WTC11 (cell line): ENCODE results near the gene HRH3. TPM values are rescaled to one million over a fixed set of nuclear protein-coding genes. Genes with fewer than 3 reads are reported as not detected.

Experiments used
- ATAC-seq: fragments of 200-7000 bp; cut with Tn5 transposase; 2 replicates; pipeline ENCODE4 v1.10.0; 2021; ENCODE audit warnings: mild to moderate bottlenecking, moderate library complexity
- CTCF ChIA-PET: fragments of 300-600 bp; sonication (Branson Sonifier 250); formaldehyde crosslinking; loops from one replicate; lab custom pipeline; 2021; ENCODE audit warnings: antibody characterized with exemption; lab: Charles Lee
- POLR2A ChIA-PET: fragments of 350-600 bp; sonication (Branson Sonifier 250); formaldehyde crosslinking; loops from one replicate; lab custom pipeline; 2021; ENCODE audit warnings: antibody characterized with exemption; lab: Charles Lee
- DNase-seq: peaks from one replicate; pipeline ENCODE4 v3.0.0; 2021; ENCODE audit warnings: low spot score
- H3K27ac Mint-ChIP-seq: 2 replicates; pipeline ENCODE4 v1.8.0; 2021; ENCODE audit warnings: mixed read lengths
- H3K27me3 Mint-ChIP-seq: 2 replicates; pipeline ENCODE4 v1.8.0; 2021; ENCODE audit warnings: low read depth, mild to moderate bottlenecking, moderate library complexity, mixed read lengths
- H3K36me3 Mint-ChIP-seq: 2 replicates; pipeline ENCODE4 v1.8.0; 2021; ENCODE audit warnings: mixed read lengths
- H3K4me1 Mint-ChIP-seq: 2 replicates; pipeline ENCODE4 v1.8.0; 2022; ENCODE audit warnings: mixed read lengths
- H3K4me3 Mint-ChIP-seq: 2 replicates; pipeline ENCODE4 v1.8.0; 2021; ENCODE audit warnings: mild to moderate bottlenecking, moderate library complexity, mixed read lengths
- H3K9me3 Mint-ChIP-seq: 2 replicates; pipeline ENCODE4 v1.8.0; 2021; ENCODE audit warnings: mixed read lengths
- ARID4B ChIP-seq: sonication (generic); formaldehyde crosslinking; IDR thresholded peaks from 2 replicates; pipeline ENCODE4 v1.8.0; 2023; ENCODE audit warnings: missing genetic modification reagents, mild to moderate bottlenecking, borderline replicate concordance
- EMX1 ChIP-seq: fragments of 250-450 bp; sonication (Bioruptor Pico); IDR thresholded peaks from 2 replicates; pipeline ENCODE4 v1.8.0; 2021; ENCODE audit warnings: mild to moderate bottlenecking
- GRHL2 ChIP-seq: fragments of 250-450 bp; sonication (Bioruptor Pico); IDR thresholded peaks from 2 replicates; pipeline ENCODE4 v1.8.0; 2022; ENCODE audit warnings: mild to moderate bottlenecking, moderate library complexity; ENCODE audit not compliant: insufficient replicate concordance, severe bottlenecking
- IRF2 ChIP-seq: sonication (generic); formaldehyde crosslinking; IDR thresholded peaks from 2 replicates; pipeline ENCODE4 v1.8.0; 2022; ENCODE audit warnings: low read depth, missing genetic modification reagents, borderline replicate concordance
- MXD4 ChIP-seq: fragments of 250-450 bp; sonication (Bioruptor Pico); IDR thresholded peaks from 2 replicates; pipeline ENCODE4 v1.8.0; 2021; ENCODE audit warnings: mild to moderate bottlenecking, moderate library complexity, borderline replicate concordance
- NR3C1 ChIP-seq: sonication (generic); formaldehyde crosslinking; conservative IDR thresholded peaks from 2 replicates; pipeline ENCODE4 v1.8.1; 2023; ENCODE audit warnings: low read depth, mild to moderate bottlenecking, missing genetic modification reagents
- RELA ChIP-seq: sonication (generic); formaldehyde crosslinking; IDR thresholded peaks from 2 replicates; pipeline ENCODE4 v1.8.1; 2022; ENCODE audit warnings: missing genetic modification reagents, mild to moderate bottlenecking, borderline replicate concordance
- SMAD4 ChIP-seq: sonication (generic); formaldehyde crosslinking; IDR thresholded peaks from 2 replicates; pipeline ENCODE4 v1.8.0; 2022; ENCODE audit warnings: mild to moderate bottlenecking, missing genetic modification reagents
- USF2 ChIP-seq: sonication (generic); formaldehyde crosslinking; IDR thresholded peaks from 2 replicates; pipeline ENCODE4 v1.8.1; 2023; ENCODE audit warnings: mild to moderate bottlenecking, missing genetic modification reagents, moderate library complexity
- ZMAT4 ChIP-seq: fragments of 250-450 bp; sonication (Bioruptor Pico); IDR thresholded peaks from 2 replicates; pipeline ENCODE4 v1.9.0; 2021; ENCODE audit warnings: mild to moderate bottlenecking
- ZNF121 ChIP-seq: sonication (generic); formaldehyde crosslinking; IDR thresholded peaks from 2 replicates; pipeline ENCODE4 v1.8.0; 2023; ENCODE audit warnings: missing genetic modification reagents
- ZNF281 ChIP-seq: sonication (generic); formaldehyde crosslinking; IDR thresholded peaks from 2 replicates; pipeline ENCODE4 v1.8.0; 2023; ENCODE audit warnings: mild to moderate bottlenecking, missing genetic modification reagents
- ZNF416 ChIP-seq: fragments of 250-450 bp; sonication (Bioruptor Pico); IDR thresholded peaks from 2 replicates; pipeline ENCODE4 v1.9.0; 2021; ENCODE audit warnings: mild to moderate bottlenecking, inconsistent platforms
- total RNA-seq: library from RNA; stranded (reverse); gene quantifications from 3 replicates; pipeline ENCODE4 v1.2.3, GENCODE V29; 2021
- TF ChIP-seq, protein P1 (sequence below): fragments of 250-450 bp; sonication (Bioruptor Pico); IDR thresholded peaks from 2 replicates; pipeline ENCODE4 v1.8.0; 2021; ENCODE audit warnings: mild to moderate bottlenecking
- TF ChIP-seq, protein P2 (sequence below): sonication (generic); formaldehyde crosslinking; conservative IDR thresholded peaks from 2 replicates; pipeline ENCODE4 v1.8.1; 2022; ENCODE audit warnings: mild to moderate bottlenecking, missing genetic modification reagents
- TF ChIP-seq, protein P3 (sequence below): sonication (generic); formaldehyde crosslinking; IDR thresholded peaks from 2 replicates; pipeline ENCODE4 v1.8.0; 2022; ENCODE audit warnings: mild to moderate bottlenecking, missing genetic modification reagents
- TF ChIP-seq, protein P4 (sequence below): fragments of 200-600 bp; IDR thresholded peaks from 2 replicates; pipeline ENCODE4 v1.8.0; 2022; ENCODE audit warnings: antibody characterized with exemption
- TF ChIP-seq, protein P5 (sequence below): sonication (generic); formaldehyde crosslinking; IDR thresholded peaks from 2 replicates; pipeline ENCODE4 v1.8.1; 2023; ENCODE audit warnings: mild to moderate bottlenecking, missing genetic modification reagents

The HRH3 gene
- total RNA-seq, 1 experiment from 2014 or later, result 3.3 TPM

DNA sequence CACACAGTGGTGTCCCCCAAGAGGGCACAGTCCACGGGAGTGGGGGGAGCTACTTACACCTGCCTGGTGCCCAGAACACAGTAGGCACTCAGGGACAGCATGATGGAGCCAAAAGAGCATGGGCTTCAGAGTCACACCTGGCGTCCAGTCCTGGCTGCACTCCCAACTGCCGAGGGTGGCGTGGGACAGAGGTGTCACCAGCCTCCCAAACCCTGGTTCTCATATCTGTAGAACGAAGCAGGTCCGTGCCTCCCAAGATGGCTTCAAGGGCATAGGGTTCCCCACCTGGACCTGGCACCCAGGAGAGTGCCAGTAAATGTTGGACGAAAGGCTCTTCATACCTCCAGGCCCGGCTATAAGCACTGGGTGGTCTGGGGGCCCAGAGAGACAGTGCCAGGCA is 8.9 kb downstream of the HRH3 start:
- no peak overlapping the region for H3K27ac Mint-ChIP-seq
- DNase-seq (no peak), ATAC-seq (no peak)
- H3K36me3 Mint-ChIP-seq, result no peaks in the 10 kb centered on the region
- ChIA-PET POLR2A (no interaction called here), CTCF (no interaction called here)
- H3K9me3 Mint-ChIP-seq, result no peaks in the 10 kb centered on the region
- H3K4me3 Mint-ChIP-seq, result no peak overlapping the region
- no peaks in the 10 kb centered on the region for H3K27me3 Mint-ChIP-seq
- TF ChIP-seq EMX1 (CRISPR knock-in tag) (no peak), ZNF416 (CRISPR knock-in tag) (no peak)
- H3K4me1 Mint-ChIP-seq, result peaks cover 3% of the 10 kb centered on the region; the same call in 1 of the 2 replicates

DNA sequence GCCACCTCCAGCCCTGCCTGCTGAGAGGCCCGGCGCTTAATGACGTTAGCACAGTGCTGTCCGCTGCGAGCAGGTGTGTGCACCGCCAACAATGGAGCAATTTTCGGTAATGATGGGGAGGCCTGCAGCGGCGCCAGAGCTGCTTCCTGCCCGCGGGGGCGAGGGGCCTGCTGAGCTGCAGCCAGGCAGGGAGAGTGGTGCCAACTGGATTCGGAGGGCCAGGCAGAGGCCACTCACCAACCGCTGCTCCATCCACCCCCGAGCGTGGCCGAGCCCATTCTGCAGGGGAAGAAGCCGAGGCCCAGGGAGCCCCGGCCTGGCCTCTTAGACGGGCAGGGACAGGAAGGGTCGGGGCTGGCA is 9.6 kb downstream of the HRH3 start:
- peaks cover 3% of the 10 kb centered on the region; the same call in 1 of the 2 replicates for H3K4me1 Mint-ChIP-seq
- no peak for DNase-seq
- no peak for TF ChIP-seq ZNF121
- TF ChIP-seq SMAD4 (CRISPR knock-in tag), result no peak
- TF ChIP-seq ARID4B (CRISPR knock-in tag), result no peak
- no peak for TF ChIP-seq NR3C1 (CRISPR knock-in tag)
- TF ChIP-seq, protein P1, sequence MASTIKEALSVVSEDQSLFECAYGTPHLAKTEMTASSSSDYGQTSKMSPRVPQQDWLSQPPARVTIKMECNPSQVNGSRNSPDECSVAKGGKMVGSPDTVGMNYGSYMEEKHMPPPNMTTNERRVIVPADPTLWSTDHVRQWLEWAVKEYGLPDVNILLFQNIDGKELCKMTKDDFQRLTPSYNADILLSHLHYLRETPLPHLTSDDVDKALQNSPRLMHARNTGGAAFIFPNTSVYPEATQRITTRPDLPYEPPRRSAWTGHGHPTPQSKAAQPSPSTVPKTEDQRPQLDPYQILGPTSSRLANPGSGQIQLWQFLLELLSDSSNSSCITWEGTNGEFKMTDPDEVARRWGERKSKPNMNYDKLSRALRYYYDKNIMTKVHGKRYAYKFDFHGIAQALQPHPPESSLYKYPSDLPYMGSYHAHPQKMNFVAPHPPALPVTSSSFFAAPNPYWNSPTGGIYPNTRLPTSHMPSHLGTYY (CRISPR knock-in tag), result no peak
- no peak for TF ChIP-seq ZNF281 (CRISPR knock-in tag)
- H3K36me3 Mint-ChIP-seq, result no peaks in the 10 kb centered on the region
- no peak for ATAC-seq
- no peaks in the 10 kb centered on the region for H3K9me3 Mint-ChIP-seq
- no peak overlapping the region for H3K4me3 Mint-ChIP-seq
- no peaks in the 10 kb centered on the region for H3K27me3 Mint-ChIP-seq
- ChIA-PET CTCF (no interaction called here), POLR2A (no interaction called here)
- H3K27ac Mint-ChIP-seq, result no peak overlapping the region

DNA sequence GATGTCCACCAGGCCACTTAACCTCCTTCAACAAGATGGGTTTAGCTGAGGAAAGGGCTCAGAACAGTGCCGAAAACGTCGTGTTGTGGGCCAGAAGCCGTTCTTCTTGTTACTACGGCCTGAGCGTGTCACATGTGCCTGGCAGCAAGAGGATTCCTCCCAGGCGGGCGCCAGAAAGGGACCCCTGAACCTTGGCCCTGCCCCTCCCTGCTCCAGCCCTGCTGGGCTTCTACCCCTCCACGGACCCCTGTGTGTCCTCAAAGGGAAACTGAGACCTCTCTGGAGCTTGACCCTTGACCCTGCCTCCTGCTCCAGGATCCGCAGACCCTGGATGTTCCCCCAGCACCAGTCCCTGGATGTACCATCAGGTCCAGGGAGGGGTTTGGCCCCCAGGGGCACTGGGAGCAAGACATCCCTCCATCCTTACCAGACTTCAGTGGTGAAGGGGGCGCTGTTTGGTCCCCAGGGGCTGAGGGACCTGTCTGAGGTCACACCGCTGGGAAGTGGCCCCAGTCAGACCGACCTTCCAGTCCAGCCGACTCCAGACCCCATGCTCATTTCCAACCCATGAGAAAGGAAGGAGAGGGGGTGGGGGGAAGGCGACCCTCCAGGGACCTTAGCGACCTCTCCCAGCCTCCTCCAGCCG is 10.1 kb downstream of the HRH3 start:
- Mint-ChIP-seq H3K36me3 (no peaks in the 10 kb centered on the region), H3K4me1 (peaks cover 3% of the 10 kb centered on the region; the same call in 1 of the 2 replicates), H3K27me3 (no peaks in the 10 kb centered on the region), H3K27ac (no peak overlapping the region), H3K4me3 (no peak overlapping the region), H3K9me3 (no peaks in the 10 kb centered on the region)
- ChIA-PET POLR2A (no interaction called here), CTCF (interaction anchor here (0.7 to 1.4 kb wide), 9 partner anchors 9 to 186 kb away, joined by 3 to 4 read pairs (median 3); partner anchors contain the start of genes ADRM1 and OSBPL2)
- DNase-seq (no peak), ATAC-seq (no peak)
- TF ChIP-seq RELA (CRISPR knock-in tag), result no peak
- TF ChIP-seq ZMAT4, result no peak
- TF ChIP-seq, protein P2, sequence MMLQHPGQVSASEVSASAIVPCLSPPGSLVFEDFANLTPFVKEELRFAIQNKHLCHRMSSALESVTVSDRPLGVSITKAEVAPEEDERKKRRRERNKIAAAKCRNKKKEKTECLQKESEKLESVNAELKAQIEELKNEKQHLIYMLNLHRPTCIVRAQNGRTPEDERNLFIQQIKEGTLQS, result no peak
- no peak for TF ChIP-seq IRF2
- TF ChIP-seq, protein P3, sequence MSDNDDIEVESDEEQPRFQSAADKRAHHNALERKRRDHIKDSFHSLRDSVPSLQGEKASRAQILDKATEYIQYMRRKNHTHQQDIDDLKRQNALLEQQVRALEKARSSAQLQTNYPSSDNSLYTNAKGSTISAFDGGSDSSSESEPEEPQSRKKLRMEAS (CRISPR knock-in tag), result no peak
- TF ChIP-seq, protein P4, sequence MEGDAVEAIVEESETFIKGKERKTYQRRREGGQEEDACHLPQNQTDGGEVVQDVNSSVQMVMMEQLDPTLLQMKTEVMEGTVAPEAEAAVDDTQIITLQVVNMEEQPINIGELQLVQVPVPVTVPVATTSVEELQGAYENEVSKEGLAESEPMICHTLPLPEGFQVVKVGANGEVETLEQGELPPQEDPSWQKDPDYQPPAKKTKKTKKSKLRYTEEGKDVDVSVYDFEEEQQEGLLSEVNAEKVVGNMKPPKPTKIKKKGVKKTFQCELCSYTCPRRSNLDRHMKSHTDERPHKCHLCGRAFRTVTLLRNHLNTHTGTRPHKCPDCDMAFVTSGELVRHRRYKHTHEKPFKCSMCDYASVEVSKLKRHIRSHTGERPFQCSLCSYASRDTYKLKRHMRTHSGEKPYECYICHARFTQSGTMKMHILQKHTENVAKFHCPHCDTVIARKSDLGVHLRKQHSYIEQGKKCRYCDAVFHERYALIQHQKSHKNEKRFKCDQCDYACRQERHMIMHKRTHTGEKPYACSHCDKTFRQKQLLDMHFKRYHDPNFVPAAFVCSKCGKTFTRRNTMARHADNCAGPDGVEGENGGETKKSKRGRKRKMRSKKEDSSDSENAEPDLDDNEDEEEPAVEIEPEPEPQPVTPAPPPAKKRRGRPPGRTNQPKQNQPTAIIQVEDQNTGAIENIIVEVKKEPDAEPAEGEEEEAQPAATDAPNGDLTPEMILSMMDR, result no peak
- TF ChIP-seq MXD4, result no peak
- TF ChIP-seq, protein P5, sequence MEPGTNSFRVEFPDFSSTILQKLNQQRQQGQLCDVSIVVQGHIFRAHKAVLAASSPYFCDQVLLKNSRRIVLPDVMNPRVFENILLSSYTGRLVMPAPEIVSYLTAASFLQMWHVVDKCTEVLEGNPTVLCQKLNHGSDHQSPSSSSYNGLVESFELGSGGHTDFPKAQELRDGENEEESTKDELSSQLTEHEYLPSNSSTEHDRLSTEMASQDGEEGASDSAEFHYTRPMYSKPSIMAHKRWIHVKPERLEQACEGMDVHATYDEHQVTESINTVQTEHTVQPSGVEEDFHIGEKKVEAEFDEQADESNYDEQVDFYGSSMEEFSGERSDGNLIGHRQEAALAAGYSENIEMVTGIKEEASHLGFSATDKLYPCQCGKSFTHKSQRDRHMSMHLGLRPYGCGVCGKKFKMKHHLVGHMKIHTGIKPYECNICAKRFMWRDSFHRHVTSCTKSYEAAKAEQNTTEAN (CRISPR knock-in tag), result no peak
- TF ChIP-seq GRHL2 (CRISPR knock-in tag), result no peak
- TF ChIP-seq USF2, result no peak
